OCI-LY1 (cell line): Measurements from ENCODE around the gene PTPRN2.

Experiments used
- H2AFZ ChIP-seq: fragments of 200-600 bp; sonication (generic), shearing (Covaris generic); 2 replicates; pipeline ENCODE4 v1.6.0; 2014; ENCODE audit warnings: antibody characterized with exemption, mild to moderate bottlenecking, low read length
- H3F3A ChIP-seq: fragments of 200-600 bp; sonication (generic), shearing (Covaris generic); 2 replicates; pipeline ENCODE4 v1.6.0; 2014; ENCODE audit warnings: mild to moderate bottlenecking, antibody characterized with exemption, low read length, moderate library complexity; ENCODE audit not compliant: insufficient read depth
- H3K27ac ChIP-seq: fragments of 200-600 bp; sonication (generic); 2 replicates; pipeline ENCODE4 v1.5.1; 2014; ENCODE audit warnings: low read length, mixed run types, mild to moderate bottlenecking, low read depth; ENCODE audit not compliant: poor library complexity, severe bottlenecking
- H3K27me3 ChIP-seq: fragments of 200-600 bp; sonication (generic); 2 replicates; pipeline ENCODE4 v1.6.0; 2014; ENCODE audit warnings: antibody characterized with exemption, mild to moderate bottlenecking, low read length, moderate library complexity; ENCODE audit not compliant: insufficient read depth
- H3K36me3 ChIP-seq: fragments of 200-600 bp; sonication (generic); 2 replicates; pipeline ENCODE4 v1.6.1; 2014; ENCODE audit warnings: mild to moderate bottlenecking, antibody characterized with exemption, low read length, moderate library complexity, mixed read lengths; ENCODE audit not compliant: insufficient read depth
- H3K4me1 ChIP-seq: fragments of 200-600 bp; sonication (generic); 2 replicates; pipeline ENCODE4 v1.5.1; 2014; ENCODE audit warnings: mild to moderate bottlenecking, low read length, moderate library complexity; ENCODE audit not compliant: insufficient read depth, severe bottlenecking
- H3K4me2 ChIP-seq: fragments of 200-600 bp; sonication (generic), shearing (Covaris generic); 2 replicates; pipeline ENCODE4 v1.6.1; 2014; ENCODE audit warnings: low read length
- H3K4me3 ChIP-seq: fragments of 200-600 bp; sonication (generic); 2 replicates; pipeline ENCODE4 v1.5.1; 2014; ENCODE audit warnings: low read length, low read depth, mild to moderate bottlenecking, mixed read lengths; ENCODE audit not compliant: poor library complexity, severe bottlenecking
- H3K79me2 ChIP-seq: fragments of 200-600 bp; shearing (Covaris generic); 2 replicates; pipeline ENCODE4 v1.6.1; 2016; ENCODE audit warnings: mixed run types, low read length, mixed read lengths; ENCODE audit not compliant: insufficient read depth
- H3K9ac ChIP-seq: fragments of 200-600 bp; sonication (generic), shearing (Covaris generic); 2 replicates; pipeline ENCODE4 v1.6.1; 2014; ENCODE audit warnings: mild to moderate bottlenecking, low read length, mixed read lengths
- H3K9me2 ChIP-seq: fragments of 200-600 bp; sonication (generic), shearing (Covaris generic); 2 replicates; pipeline ENCODE4 v1.6.1; 2014; ENCODE audit warnings: low read depth, mild to moderate bottlenecking, low read length, mixed read lengths
- H3K9me3 ChIP-seq: fragments of 200-600 bp; shearing (Covaris generic); 2 replicates; pipeline ENCODE4 v1.6.1; 2014; ENCODE audit warnings: low read length, mixed read lengths
- H4K20me1 ChIP-seq: fragments of 200-600 bp; sonication (generic), shearing (Covaris generic); 2 replicates; pipeline ENCODE4 v1.6.0; 2016; ENCODE audit warnings: mild to moderate bottlenecking, low read length; ENCODE audit not compliant: insufficient read depth
- EZH2 ChIP-seq: fragments of 200-600 bp; sonication (generic), shearing (Covaris generic); IDR thresholded peaks from 2 replicates; pipeline ENCODE4 v1.8.0; 2017; ENCODE audit warnings: borderline replicate concordance, mixed run types, mild to moderate bottlenecking, antibody characterized with exemption, low read length, moderate library complexity, mixed read lengths
- TF ChIP-seq, protein P1 (sequence below): fragments of 200-600 bp; sonication (generic), shearing (Covaris generic); IDR thresholded peaks from 2 replicates; pipeline ENCODE4 v1.5.1; 2017; ENCODE audit warnings: mild to moderate bottlenecking, antibody characterized with exemption, low read length, moderate library complexity, mixed read lengths

The PTPRN2 gene

DNA sequence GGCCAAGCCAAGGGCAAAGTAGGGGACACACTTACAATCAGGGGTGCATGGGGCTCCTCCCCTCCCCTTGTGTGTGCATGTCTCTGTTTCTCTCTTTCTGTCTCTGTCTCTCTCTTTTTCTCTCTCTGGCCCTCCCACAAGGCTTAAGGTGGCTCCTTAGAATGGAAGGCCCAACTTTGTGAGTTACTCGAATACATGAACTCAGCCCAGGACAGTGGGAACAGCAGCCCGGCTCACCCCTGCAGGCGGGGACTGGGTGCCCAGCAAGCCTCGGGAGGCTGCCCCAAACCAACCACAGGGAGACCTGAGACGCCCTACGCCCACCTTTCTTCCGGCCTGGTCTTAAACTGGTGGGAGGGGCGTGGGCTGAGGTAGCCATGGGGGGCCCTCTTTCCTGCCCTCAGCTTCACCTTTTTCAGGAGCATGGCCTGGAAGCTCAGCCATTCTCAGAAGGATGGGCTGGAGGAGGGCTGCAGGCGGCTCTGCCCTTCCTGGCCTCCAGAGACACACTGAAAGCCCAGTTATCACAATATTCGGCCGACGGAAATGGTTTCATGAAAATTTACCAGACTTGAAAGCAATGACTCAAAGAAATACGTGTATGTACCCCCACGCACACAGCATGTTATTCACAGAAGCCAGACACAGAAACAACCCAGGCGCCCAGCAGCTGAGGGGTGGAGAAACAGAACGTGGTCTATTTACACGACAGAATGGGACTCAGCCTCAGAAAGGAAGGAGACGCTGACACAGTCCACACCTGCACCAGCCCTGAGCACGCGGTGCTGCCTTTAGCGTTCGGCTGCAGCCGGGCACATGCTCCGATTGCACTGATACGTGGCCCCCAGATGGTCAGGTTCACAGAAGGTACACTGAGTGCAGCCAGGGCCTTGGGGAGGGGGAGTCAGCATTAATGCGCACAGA is 229.5 kb downstream of the PTPRN2 start:
- Histone ChIP-seq H4K20me1 (no peaks in the 10 kb centered on the region), H3K4me2 (no peak overlapping the region), H3K9me3 (no peaks in the 10 kb centered on the region), H3F3A (no peaks in the 10 kb centered on the region), H3K9me2 (no peaks in the 10 kb centered on the region), H3K9ac (no peak overlapping the region), H3K36me3 (no peaks in the 10 kb centered on the region), H3K4me3 (no peak overlapping the region), H3K27me3 (peaks cover 7% of the 10 kb centered on the region; the same call in 1 of the 2 replicates), H3K4me1 (no peaks in the 10 kb centered on the region), H3K79me2 (no peaks in the 10 kb centered on the region), H2AFZ (no peak overlapping the region), H3K27ac (no peak overlapping the region)
- no peak for TF ChIP-seq EZH2
- TF ChIP-seq, protein P1, sequence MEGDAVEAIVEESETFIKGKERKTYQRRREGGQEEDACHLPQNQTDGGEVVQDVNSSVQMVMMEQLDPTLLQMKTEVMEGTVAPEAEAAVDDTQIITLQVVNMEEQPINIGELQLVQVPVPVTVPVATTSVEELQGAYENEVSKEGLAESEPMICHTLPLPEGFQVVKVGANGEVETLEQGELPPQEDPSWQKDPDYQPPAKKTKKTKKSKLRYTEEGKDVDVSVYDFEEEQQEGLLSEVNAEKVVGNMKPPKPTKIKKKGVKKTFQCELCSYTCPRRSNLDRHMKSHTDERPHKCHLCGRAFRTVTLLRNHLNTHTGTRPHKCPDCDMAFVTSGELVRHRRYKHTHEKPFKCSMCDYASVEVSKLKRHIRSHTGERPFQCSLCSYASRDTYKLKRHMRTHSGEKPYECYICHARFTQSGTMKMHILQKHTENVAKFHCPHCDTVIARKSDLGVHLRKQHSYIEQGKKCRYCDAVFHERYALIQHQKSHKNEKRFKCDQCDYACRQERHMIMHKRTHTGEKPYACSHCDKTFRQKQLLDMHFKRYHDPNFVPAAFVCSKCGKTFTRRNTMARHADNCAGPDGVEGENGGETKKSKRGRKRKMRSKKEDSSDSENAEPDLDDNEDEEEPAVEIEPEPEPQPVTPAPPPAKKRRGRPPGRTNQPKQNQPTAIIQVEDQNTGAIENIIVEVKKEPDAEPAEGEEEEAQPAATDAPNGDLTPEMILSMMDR = no peak

DNA sequence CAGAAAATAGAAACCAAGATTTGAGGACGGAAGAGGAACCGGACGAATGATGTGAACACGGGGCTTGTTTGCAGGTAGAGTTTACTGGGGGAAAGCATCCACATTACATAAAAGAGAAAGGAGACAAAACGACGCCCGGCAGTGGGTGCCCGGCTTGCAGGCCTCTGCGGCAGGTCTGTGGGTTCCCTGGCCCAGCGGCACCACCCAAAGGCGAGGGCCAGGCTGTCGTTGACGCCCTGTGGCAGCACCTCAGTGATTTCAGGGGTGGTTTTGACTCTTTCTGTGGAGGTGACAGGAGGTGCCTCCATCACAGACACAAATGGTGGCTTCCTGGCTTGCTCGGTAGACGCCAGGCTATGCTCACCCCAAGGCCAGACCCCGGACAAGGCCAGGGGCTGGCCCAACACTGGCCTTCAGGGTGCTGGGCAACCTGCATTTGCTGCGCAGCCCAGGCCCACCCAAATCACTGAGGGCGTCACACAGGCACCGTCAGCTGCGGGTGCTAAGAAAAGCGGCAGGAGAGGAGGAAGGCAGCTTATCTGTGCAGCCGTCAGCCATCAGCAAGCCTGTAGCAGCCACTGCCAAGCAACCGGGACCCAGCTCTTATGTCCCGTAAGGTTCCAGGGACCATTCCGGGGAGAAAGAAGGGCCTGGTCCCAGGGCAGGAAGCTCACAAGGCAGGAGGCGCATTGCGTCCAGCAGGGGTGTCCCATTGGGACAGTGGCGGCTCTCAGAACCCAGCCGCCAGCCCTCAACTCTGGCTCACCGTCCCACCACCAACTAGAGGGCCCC is 230.3 kb downstream of the PTPRN2 start:
- Histone ChIP-seq H3K27ac (no peak overlapping the region), H4K20me1 (no peaks in the 10 kb centered on the region), H3K4me1 (no peaks in the 10 kb centered on the region), H2AFZ (no peak overlapping the region), H3K4me3 (no peak overlapping the region), H3K9me2 (no peaks in the 10 kb centered on the region), H3F3A (no peaks in the 10 kb centered on the region), H3K9me3 (no peaks in the 10 kb centered on the region), H3K4me2 (no peak overlapping the region), H3K79me2 (no peaks in the 10 kb centered on the region), H3K9ac (no peak overlapping the region), H3K36me3 (no peaks in the 10 kb centered on the region), H3K27me3 (peaks cover 7% of the 10 kb centered on the region; the same call in 1 of the 2 replicates)
- TF ChIP-seq, protein P1 = no peak
- TF ChIP-seq EZH2 = no peak

DNA sequence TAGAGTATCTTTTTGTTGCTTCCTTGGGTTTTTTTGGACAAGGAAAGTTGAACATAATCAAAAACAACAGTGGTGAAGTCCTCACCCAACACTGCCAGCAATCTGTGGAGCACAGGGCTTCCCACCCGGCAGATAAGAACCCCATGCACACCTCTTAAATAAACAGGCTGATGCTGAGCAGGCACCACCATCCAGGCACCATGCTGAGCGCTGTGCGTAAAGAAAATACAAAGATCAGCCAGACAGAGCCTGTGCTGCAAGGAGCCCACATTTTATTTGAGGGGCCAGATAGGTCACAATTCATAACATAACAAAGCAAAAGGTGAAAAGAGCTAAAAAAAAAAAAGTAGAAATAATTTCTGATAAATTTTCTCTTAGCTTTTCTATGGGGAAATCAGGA is 231.2 kb downstream of the PTPRN2 start:
- no peak for TF ChIP-seq EZH2
- TF ChIP-seq, protein P1 = no peak
- Histone ChIP-seq H3K4me2 (no peak overlapping the region), H2AFZ (no peak overlapping the region), H3F3A (no peaks in the 10 kb centered on the region), H3K9me2 (no peaks in the 10 kb centered on the region), H3K36me3 (no peaks in the 10 kb centered on the region), H3K79me2 (no peaks in the 10 kb centered on the region), H3K27me3 (peaks cover 7% of the 10 kb centered on the region; the same call in 1 of the 2 replicates), H4K20me1 (no peaks in the 10 kb centered on the region), H3K9me3 (no peaks in the 10 kb centered on the region), H3K4me3 (no peak overlapping the region), H3K27ac (no peak overlapping the region), H3K4me1 (no peaks in the 10 kb centered on the region), H3K9ac (no peak overlapping the region)
